GM10847 (cell line): ENCODE data around the gene TBX10.
A peak's percentile ranks its signal among the peaks of the same experiment; 100 is the strongest.

ENCODE experiments used
- POLR2A ChIP-seq: IDR thresholded peaks from 2 replicates; pipeline ENCODE4 v1.6.1; 2011; ENCODE audit not compliant: insufficient read length; ENCODE audit errors: extremely low read depth

The TBX10 gene

GRCh38 chr11:67611704-67612587 lies 27.6 kb downstream of the TBX10 start:
- TF ChIP-seq POLR2A, result no peak

DNA sequence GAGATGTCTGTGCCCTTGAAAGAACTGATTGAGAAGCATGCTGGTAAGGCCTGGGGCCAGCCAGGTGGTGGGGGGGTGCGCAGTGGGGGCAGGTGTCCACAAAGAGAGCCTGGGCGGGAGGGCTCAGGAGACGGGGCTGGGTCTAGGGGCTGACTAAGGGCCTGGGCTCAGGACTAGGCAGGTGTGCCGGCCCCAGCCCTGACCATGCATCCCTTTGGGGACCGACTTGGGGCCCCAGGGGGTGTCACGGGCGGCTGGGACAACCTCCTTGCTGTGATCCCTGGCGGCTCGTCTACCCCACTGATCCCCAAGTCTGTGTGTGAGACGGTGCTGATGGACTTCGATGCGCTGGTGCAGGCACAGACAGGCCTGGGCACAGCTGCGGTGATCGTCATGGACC lies 28.4 kb downstream of the TBX10 start:
- TF ChIP-seq POLR2A, result no peak

- no peak for TF ChIP-seq POLR2A
Measured at GRCh38 chr11:67610302-67610868, 29.2 kb downstream of the TBX10 start.

DNA sequence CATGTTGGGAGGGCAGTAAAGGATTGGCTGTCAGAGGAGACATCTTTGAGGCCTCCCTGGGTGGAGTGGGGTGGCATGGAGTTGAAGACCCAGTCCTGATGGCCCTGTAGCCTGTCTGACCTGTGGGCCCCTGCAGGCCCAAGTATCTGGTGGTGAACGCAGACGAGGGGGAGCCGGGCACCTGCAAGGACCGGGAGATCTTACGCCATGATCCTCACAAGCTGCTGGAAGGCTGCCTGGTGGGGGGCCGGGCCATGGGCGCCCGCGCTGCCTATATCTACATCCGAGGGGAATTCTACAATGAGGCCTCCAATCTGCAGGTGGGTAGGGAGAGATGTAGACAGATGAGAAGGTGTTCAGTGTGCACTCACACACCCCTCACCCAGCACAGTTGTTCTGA lies 30.2 kb downstream of the TBX10 start:
- no peak for TF ChIP-seq POLR2A

- no peak for TF ChIP-seq POLR2A
Measured at GRCh38 chr11:67608486-67608885, 31.1 kb downstream of the TBX10 start.

DNA sequence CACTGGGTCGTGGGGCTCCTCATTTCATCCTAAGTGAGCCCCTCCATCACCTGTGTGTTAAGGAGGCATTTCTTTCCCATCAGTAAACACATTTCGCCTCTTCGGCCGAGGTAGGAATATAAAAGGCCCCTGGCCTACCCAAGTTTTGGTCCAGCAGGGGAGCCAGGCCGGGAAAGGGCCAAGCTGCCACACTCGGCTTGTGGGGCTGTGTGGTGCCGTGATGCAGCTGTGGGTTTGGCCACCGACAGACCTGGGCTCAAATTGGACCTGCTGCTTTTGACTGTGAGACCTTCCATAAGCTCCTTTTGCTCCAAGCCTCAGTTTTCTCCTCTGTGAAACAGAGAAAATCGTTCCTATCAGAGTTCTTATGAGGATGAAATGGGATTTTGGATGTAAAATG lies 32.1 kb downstream of the TBX10 start:
- no peak for TF ChIP-seq POLR2A

DNA sequence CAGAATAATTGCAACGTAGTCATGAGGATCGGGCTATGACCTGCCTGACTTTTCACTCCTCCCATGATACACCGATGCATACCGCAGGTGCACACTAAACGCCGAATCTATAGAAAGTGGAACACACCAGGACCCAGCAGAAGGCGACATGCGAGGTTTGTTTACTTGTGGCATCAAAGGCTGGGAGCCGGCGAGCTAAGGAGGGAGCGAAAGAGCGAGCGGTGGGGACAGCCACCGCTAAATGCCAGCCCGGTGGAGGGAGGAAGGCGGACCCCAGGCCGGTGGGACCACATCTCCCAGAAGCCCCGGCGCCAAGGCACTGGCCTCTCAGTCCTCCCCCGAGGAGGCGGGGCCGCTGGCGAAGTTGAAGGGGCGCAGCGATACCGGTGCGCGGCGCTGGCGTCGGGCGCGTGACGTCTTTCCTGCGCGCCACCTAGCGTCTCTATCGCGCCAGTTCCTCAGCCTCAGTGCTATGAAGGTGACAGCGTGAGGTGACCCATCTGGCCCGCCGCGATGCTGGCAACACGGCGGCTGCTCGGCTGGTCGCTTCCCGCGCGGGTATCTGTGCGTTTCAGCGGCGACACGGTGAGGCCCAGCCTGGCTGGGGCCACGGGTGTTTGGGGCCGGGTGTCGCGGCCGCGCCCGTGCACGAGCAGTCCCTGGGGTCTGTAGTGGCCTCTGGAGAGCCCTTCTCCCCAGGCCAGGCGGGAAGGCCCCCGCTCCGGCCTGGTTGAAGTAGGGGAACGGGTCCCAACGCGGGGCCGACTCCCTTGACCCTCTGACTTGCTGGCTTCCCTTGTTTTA lies 32.9 kb downstream of the TBX10 start, which contains the start of gene NDUFV1:
NDUFV1 (plus strand) TSS at position 445 of the 804 bp plus-strand sequence; CDS start at position 514, 69 bp downstream.
- TF ChIP-seq POLR2A, result peak; percentile 63

DNA sequence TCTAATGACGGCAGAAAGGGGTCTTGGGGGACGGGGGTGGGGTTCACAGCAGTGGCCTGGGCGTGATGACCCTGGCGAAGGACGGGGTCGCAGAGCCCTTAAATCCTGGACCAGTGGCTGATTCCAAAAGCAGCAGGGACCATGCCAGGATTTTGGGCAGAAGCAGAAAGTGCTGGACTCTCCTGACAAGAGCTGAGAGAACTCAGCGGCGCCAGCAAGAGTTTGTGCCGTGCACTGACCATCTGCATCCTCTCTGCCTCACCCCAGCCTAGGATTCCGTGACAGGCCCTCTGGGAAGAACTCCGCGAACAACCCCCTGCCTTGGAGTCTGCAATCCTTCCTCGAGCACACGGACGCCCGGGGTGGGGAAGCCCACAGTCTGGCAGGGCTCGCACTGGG lies 33.5 kb downstream of the TBX10 start:
- no peak for TF ChIP-seq POLR2A

GRCh38 chr11:67605231-67606011 lies 34.1 kb downstream of the TBX10 start:
- TF ChIP-seq POLR2A, result no peak

DNA sequence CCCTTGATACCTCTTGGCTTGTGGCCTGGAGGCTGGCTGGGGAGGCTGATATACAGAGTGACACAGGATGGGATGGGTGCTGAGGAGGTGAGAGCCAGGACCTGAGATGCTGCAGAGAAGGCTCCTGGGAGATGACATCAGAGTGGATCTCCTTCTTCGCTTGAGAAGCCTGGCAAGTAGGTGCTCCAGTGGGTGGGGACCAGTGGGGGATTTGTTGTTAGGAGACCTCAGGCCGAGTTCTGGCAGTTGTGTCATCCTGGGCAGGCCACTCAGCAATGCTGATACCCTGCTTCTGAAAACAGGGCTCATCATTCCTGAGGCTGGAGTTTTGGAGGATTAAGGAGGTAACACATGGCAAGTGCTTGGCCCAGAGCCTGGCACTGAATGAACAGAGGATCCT lies 34.7 kb downstream of the TBX10 start:
- TF ChIP-seq POLR2A, result no peak

- no peak for TF ChIP-seq POLR2A
Measured at GRCh38 chr11:67601098-67601497, 38.5 kb downstream of the TBX10 start.

- no peak for TF ChIP-seq POLR2A
Measured at GRCh38 chr11:67600324-67601029, 39.1 kb downstream of the TBX10 start.

DNA sequence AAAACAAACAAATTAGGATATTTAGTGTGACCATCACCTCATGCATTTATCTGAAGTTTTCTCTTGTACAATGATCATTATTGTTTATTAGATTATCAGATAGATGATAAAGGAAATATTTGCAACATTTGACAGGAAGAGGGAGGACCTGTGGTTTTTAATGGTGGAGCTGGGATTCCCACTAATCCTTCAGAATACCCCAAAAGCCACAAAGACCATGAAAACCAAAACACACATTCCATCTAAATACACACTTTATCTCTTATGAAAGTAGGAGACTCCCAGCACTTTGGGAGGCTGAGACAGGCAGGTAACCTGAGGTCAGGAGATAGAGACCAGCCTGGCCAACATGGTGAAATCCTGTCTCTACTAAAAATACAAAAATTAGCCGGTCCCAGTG lies 40.4 kb downstream of the TBX10 start:
- TF ChIP-seq POLR2A, result no peak

DNA sequence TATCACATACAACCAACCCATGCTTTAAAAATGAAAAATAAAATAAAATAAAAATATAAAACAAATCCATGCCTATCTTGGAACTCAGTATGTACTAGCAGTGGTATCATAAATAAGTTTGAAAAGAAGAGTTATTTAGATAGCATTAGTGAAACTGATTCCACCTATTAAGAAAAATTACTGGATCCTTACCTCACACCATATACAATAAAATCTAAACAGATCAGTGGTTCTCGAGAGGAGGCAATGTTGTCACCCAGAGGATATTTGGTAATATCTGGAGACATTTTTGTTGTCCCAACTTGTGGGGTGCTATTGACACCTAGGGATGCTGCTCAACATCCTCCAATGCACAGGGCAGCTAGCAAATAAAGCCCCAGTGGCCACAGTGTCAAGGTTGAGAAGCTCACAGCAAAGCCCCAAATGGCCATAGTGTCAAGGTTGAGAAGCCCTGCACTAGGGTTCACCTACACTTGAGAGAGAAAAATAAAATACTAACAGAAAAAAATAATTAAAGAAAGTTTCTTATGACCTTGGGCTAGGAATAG lies 42.7 kb downstream of the TBX10 start:
- TF ChIP-seq POLR2A, result no peak
